Lower leg skin (tissue), 3 donors: ENCODE results near the gene DTD1.

Source experiments
- CTCF ChIP-seq, 3 donors: fragments of 450-650 bp; IDR thresholded peaks; one replicate each; pipeline ENCODE4 v1.5.1; 2016; ENCODE audit warnings: antibody characterized with exemption in 3 of 3, mild to moderate bottlenecking in 3 of 3, moderate library complexity in 2 of 3
- POLR2A ChIP-seq, 2 donors: fragments of 450-650 bp; IDR thresholded peaks; one replicate each; pipeline ENCODE4 v1.6.1; 2016 to 2017; ENCODE audit warnings: antibody characterized with exemption in 2 of 2, mild to moderate bottlenecking in 1 of 2, moderate library complexity in 1 of 2

GRCh38 chr20:18628330-18628920 is 40.6 kb downstream of the DTD1 start:
- TF ChIP-seq CTCF (IDR thresholded peaks at IDR 0.05), result no peak
- TF ChIP-seq POLR2A (IDR thresholded peaks at IDR 0.05), result no peak
